Measurements from ENCODE around the gene COL25A1. TPM values are rescaled to one million over a fixed set of nuclear protein-coding genes. Genes with fewer than 3 reads are reported as not detected.

COL25A1 gene
- total RNA-seq, 1 donor from 2014 or later, result 0.35 TPM

- TF ChIP-seq CTCF (IDR thresholded peaks at IDR 0.05), result no peak
- no peak overlapping the region for H3K27ac ChIP-seq
- ATAC-seq (no peak), DNase-seq (no peak)
- H3K4me3 ChIP-seq, result no peak overlapping the region
- no peaks in the 10 kb centered on the region for H3K4me1 ChIP-seq
- intact Hi-C loops (cut with DNase I), result no loop called here
- no peaks in the 10 kb centered on the region for H3K27me3 ChIP-seq (ENCODE audit: low read depth)
- no peaks in the 10 kb centered on the region for H3K9me3 ChIP-seq
- H3K36me3 ChIP-seq, result no peaks in the 10 kb centered on the region
Observed at GRCh38 chr4:108799306-108799705, 503.2 kb downstream of the COL25A1 start.

GRCh38 chr4:108796173-108796572 lies 506.3 kb downstream of the COL25A1 start:
- TF ChIP-seq CTCF (IDR thresholded peaks at IDR 0.05), result no peak
- DNase-seq (no peak), ATAC-seq (no peak)
- H3K4me1 ChIP-seq, result no peaks in the 10 kb centered on the region
- no peak overlapping the region for H3K27ac ChIP-seq
- no peaks in the 10 kb centered on the region for H3K36me3 ChIP-seq
- intact Hi-C loops (cut with DNase I), result no loop called here
- no peaks in the 10 kb centered on the region for H3K27me3 ChIP-seq (ENCODE audit: low read depth)
- no peaks in the 10 kb centered on the region for H3K9me3 ChIP-seq
- no peak overlapping the region for H3K4me3 ChIP-seq

- no peaks in the 10 kb centered on the region for H3K9me3 ChIP-seq
- intact Hi-C loops (cut with DNase I), result no loop called here
- no peak overlapping the region for H3K27ac ChIP-seq
- TF ChIP-seq CTCF (IDR thresholded peaks at IDR 0.05), result no peak
- H3K4me3 ChIP-seq, result no peak overlapping the region
- H3K36me3 ChIP-seq, result no peaks in the 10 kb centered on the region
- no peak for DNase-seq
- H3K27me3 ChIP-seq (ENCODE audit: low read depth), result no peaks in the 10 kb centered on the region
- ATAC-seq, result no peak
- H3K4me1 ChIP-seq, result no peaks in the 10 kb centered on the region
Observed at GRCh38 chr4:108795733-108796132, 506.7 kb downstream of the COL25A1 start.

GRCh38 chr4:108794136-108794535 lies 508.3 kb downstream of the COL25A1 start:
- DNase-seq, result no peak
- H3K27ac ChIP-seq, result no peak overlapping the region
- no peak for TF ChIP-seq CTCF (IDR thresholded peaks at IDR 0.05)

GRCh38 chr4:108793415-108793814 lies 509.0 kb downstream of the COL25A1 start:
- no peaks in the 10 kb centered on the region for H3K9me3 ChIP-seq
- DNase-seq (no peak), ATAC-seq (no peak)
- no peaks in the 10 kb centered on the region for H3K27me3 ChIP-seq (ENCODE audit: low read depth)
- no peaks in the 10 kb centered on the region for H3K4me1 ChIP-seq
- no peak overlapping the region for H3K4me3 ChIP-seq
- intact Hi-C loops (cut with DNase I), result no loop called here
- H3K27ac ChIP-seq, result no peak overlapping the region
- TF ChIP-seq CTCF (IDR thresholded peaks at IDR 0.05), result no peak
- H3K36me3 ChIP-seq, result no peaks in the 10 kb centered on the region

More at GRCh38 chr4:108794136-108794535, 508.3 kb downstream of the COL25A1 start:
- Histone ChIP-seq H3K4me1 (no peaks in the 10 kb centered on the region), H3K27me3 (ENCODE audit: low read depth) (no peaks in the 10 kb centered on the region), H3K36me3 (no peaks in the 10 kb centered on the region), H3K4me3 (no peak overlapping the region), H3K9me3 (no peaks in the 10 kb centered on the region)
- no peak for ATAC-seq
- intact Hi-C loops (cut with DNase I), result no loop called here

GRCh38 chr4:108788731-108789130 lies 513.7 kb downstream of the COL25A1 start:
- no peak overlapping the region for H3K27ac ChIP-seq
- ATAC-seq (no peak), DNase-seq (no peak)
- intact Hi-C loops (cut with DNase I), result no loop called here
- H3K27me3 ChIP-seq (ENCODE audit: low read depth), result no peaks in the 10 kb centered on the region
- no peak for TF ChIP-seq CTCF (IDR thresholded peaks at IDR 0.05)
- H3K9me3 ChIP-seq, result no peaks in the 10 kb centered on the region
- no peak overlapping the region for H3K4me3 ChIP-seq
- H3K36me3 ChIP-seq, result no peaks in the 10 kb centered on the region
- no peaks in the 10 kb centered on the region for H3K4me1 ChIP-seq
